Mammary epithelial cell (primary cell): ENCODE measurements around the gene ARSB.

ENCODE experiments used
- EZH2 ChIP-seq: IDR thresholded peaks from 2 replicates; pipeline ENCODE4 v1.6.1; 2012; ENCODE audit warnings: low read length, inconsistent platforms, borderline replicate concordance
- TF ChIP-seq, protein P1 (sequence below), 2 donors: IDR thresholded peaks in 1 of 2; conservative IDR thresholded peaks in 1 of 2; 2 replicates each; pipeline ENCODE4 v1.5.1; 2011 to 2012; ENCODE audit warnings: inconsistent platforms in 2 of 2, low read length in 2 of 2, mild to moderate bottlenecking in 2 of 2, control low read depth in 1 of 2, low read depth in 1 of 2; ENCODE audit not compliant: insufficient read depth in 1 of 2; ENCODE audit errors: extremely low read depth in 1 of 2

DNA sequence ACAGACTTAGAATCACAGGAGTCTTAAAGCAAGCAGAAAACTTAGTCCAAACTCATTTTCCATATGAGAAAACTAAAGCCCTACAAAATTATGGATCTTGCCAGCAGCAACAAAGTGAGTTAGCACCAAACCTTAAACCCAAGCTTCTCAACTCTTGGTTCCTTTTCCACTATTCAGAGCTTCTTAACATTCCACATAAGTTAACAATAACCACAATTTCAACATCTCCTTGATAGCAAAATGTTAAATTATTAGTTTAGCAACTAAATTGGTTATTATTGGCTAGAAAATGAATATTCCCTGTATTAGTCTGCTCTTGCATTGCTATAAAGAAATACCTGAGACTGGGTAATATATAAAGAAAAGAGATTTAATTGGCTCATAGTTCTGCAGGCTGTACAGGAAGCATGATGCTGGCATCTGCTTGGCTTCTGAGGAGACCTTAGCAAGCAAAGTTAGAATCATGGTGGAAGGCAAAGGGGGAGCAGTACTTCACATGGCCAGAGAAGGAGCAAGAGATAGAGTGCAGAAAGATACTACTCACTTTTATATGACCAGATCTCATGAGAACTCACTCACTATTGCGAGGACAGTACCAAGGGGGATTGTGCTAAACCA is 26.2 kb upstream of the ARSB start:
- TF ChIP-seq, protein P1, sequence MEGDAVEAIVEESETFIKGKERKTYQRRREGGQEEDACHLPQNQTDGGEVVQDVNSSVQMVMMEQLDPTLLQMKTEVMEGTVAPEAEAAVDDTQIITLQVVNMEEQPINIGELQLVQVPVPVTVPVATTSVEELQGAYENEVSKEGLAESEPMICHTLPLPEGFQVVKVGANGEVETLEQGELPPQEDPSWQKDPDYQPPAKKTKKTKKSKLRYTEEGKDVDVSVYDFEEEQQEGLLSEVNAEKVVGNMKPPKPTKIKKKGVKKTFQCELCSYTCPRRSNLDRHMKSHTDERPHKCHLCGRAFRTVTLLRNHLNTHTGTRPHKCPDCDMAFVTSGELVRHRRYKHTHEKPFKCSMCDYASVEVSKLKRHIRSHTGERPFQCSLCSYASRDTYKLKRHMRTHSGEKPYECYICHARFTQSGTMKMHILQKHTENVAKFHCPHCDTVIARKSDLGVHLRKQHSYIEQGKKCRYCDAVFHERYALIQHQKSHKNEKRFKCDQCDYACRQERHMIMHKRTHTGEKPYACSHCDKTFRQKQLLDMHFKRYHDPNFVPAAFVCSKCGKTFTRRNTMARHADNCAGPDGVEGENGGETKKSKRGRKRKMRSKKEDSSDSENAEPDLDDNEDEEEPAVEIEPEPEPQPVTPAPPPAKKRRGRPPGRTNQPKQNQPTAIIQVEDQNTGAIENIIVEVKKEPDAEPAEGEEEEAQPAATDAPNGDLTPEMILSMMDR (conservative IDR thresholded peaks at IDR 0.05 in 1 of 2, IDR thresholded peaks at IDR 0.05 in 1 of 2; ENCODE audit: extremely low read depth in 1 of 2, insufficient read depth in 1 of 2, low read depth in 1 of 2, low read length in 2 of 2): no peak
- TF ChIP-seq EZH2: no peak
